Astrocyte (in vitro differentiated cells and primary cell): ENCODE measurements around the gene NDEL1. TPM values are rescaled to one million over a fixed set of nuclear protein-coding genes. Genes with fewer than 3 reads are reported as not detected.
A peak's percentile ranks its signal among the peaks of the same experiment; 100 is the strongest.

ENCODE experiments used
- DNase-seq: peaks from one replicate; pipeline ENCODE4 v3.0.0-alpha.2; 2010; ENCODE audit warnings: low read depth
- FAIRE-seq: peaks from 2 replicates; lab custom pipeline; 2011; peaks lifted over from hg19 to GRCh38; lab: Jason Lieb, UNC
- H2AFZ ChIP-seq: 2 replicates; pipeline ENCODE4 v1.6.0; 2012; ENCODE audit warnings: low read depth, low read length, inconsistent platforms
- H3K27ac ChIP-seq: 2 replicates; pipeline ENCODE4 v1.5.1; 2011; ENCODE audit warnings: low read depth, low read length, inconsistent platforms
- H3K27me3 ChIP-seq: 2 replicates; pipeline ENCODE4 v1.6.0; 2011; ENCODE audit warnings: low read length, inconsistent platforms; ENCODE audit not compliant: insufficient read depth
- H3K36me3 ChIP-seq: 2 replicates; pipeline ENCODE4 v1.5.1; 2011; ENCODE audit warnings: low read length, inconsistent platforms; ENCODE audit not compliant: insufficient read depth
- H3K4me1 ChIP-seq: 2 replicates; pipeline ENCODE4 v1.5.1; 2011; ENCODE audit warnings: low read length, inconsistent platforms; ENCODE audit not compliant: insufficient read depth
- H3K4me2 ChIP-seq: 2 replicates; pipeline ENCODE4 v1.6.0; 2012; ENCODE audit warnings: low read length, inconsistent platforms
- H3K4me3 ChIP-seq: 2 replicates; pipeline ENCODE4 v1.5.1; 2011; ENCODE audit warnings: low read depth, mild to moderate bottlenecking, low read length, inconsistent platforms; ENCODE audit not compliant: insufficient read depth
- H3K79me2 ChIP-seq: 2 replicates; pipeline ENCODE4 v1.6.0; 2012; ENCODE audit warnings: mild to moderate bottlenecking, low read length, inconsistent platforms; ENCODE audit not compliant: insufficient read depth
- H3K9ac ChIP-seq: 2 replicates; pipeline ENCODE4 v1.6.0; 2012; ENCODE audit warnings: mild to moderate bottlenecking, low read length, inconsistent platforms
- H3K9me3 ChIP-seq: 2 replicates; pipeline ENCODE4 v1.5.1; 2012; ENCODE audit warnings: low read depth, mild to moderate bottlenecking, low read length, inconsistent platforms; ENCODE audit not compliant: insufficient read depth
- H4K20me1 ChIP-seq: 2 replicates; pipeline ENCODE4 v1.6.0; 2012; ENCODE audit warnings: low read length, inconsistent platforms; ENCODE audit not compliant: insufficient read depth
- H3K27ac Mint-ChIP-seq: one replicate; pipeline ENCODE4 v1.8.0; 2021; ENCODE audit warnings: mild to moderate bottlenecking, mixed read lengths; ENCODE audit not compliant: unreplicated experiment
- H3K27me3 Mint-ChIP-seq: one replicate; pipeline ENCODE4 v1.8.0; 2021; ENCODE audit warnings: low read depth, mixed read lengths; ENCODE audit not compliant: unreplicated experiment
- H3K36me3 Mint-ChIP-seq: one replicate; pipeline ENCODE4 v1.8.0; 2021; ENCODE audit warnings: low read depth, mixed read lengths; ENCODE audit not compliant: unreplicated experiment
- H3K4me1 Mint-ChIP-seq: one replicate; pipeline ENCODE4 v1.8.0; 2021; ENCODE audit warnings: low read depth, mixed read lengths; ENCODE audit not compliant: unreplicated experiment
- H3K4me3 Mint-ChIP-seq: one replicate; pipeline ENCODE4 v1.8.0; 2021; ENCODE audit warnings: mild to moderate bottlenecking, moderate library complexity, mixed read lengths; ENCODE audit not compliant: unreplicated experiment
- H3K9me3 Mint-ChIP-seq: one replicate; pipeline ENCODE4 v1.8.0; 2021; ENCODE audit warnings: mild to moderate bottlenecking, mixed read lengths; ENCODE audit not compliant: unreplicated experiment
- CTCF ChIP-seq: IDR thresholded peaks from 2 replicates; pipeline ENCODE4 v1.5.1; 2011; ENCODE audit warnings: low read depth, mild to moderate bottlenecking, inconsistent platforms, low read length, moderate library complexity; ENCODE audit not compliant: insufficient read depth
- EZH2 ChIP-seq: IDR thresholded peaks from 2 replicates; pipeline ENCODE4 v1.6.1; 2012; ENCODE audit warnings: mild to moderate bottlenecking, low read length, inconsistent platforms; ENCODE audit not compliant: insufficient read depth
- total RNA-seq: library from RNA; stranded (reverse); gene quantifications from 2 replicates; pipeline ENCODE4 v1.2.1, GENCODE V29; 2021

The NDEL1 gene
- total RNA-seq, 1 donor from 2014 or later: 102 TPM

- Mint-ChIP-seq H3K27me3 (no peaks in the 10 kb centered on the region), H3K4me1 (peaks cover 21% of the 10 kb centered on the region), H3K36me3 (peaks cover 54% of the 10 kb centered on the region), H3K27ac (peak overlapping the region; percentile 76), H3K4me3 (no peak overlapping the region), H3K9me3 (peaks cover 7% of the 10 kb centered on the region)
- no peak overlapping the region for H2AFZ ChIP-seq
- DNase-seq: peak; percentile 98
- TF ChIP-seq CTCF (no peak), EZH2 (no peak)
- H3K36me3 ChIP-seq: peaks cover 68% of the 10 kb centered on the region
- H3K9me3 ChIP-seq: no peaks in the 10 kb centered on the region
- H3K27me3 ChIP-seq: no peaks in the 10 kb centered on the region
- peaks cover 23% of the 10 kb centered on the region for H4K20me1 ChIP-seq
- H3K4me3 ChIP-seq: no peak overlapping the region
- peak overlapping the region; percentile 50 for H3K9ac ChIP-seq
- FAIRE-seq: peak; percentile 91
- H3K4me2 ChIP-seq: no peak overlapping the region
- H3K4me1 ChIP-seq: peaks cover 9% of the 10 kb centered on the region
- H3K79me2 ChIP-seq: no peaks in the 10 kb centered on the region
- peak overlapping the region; percentile 71 for H3K27ac ChIP-seq
Observed at GRCh38 chr17:8488901-8489300, 53.2 kb downstream of the NDEL1 start.

GRCh38 chr17:8489841-8490240 lies 54.2 kb downstream of the NDEL1 start:
- H3K27ac Mint-ChIP-seq: peak overlapping the region; percentile 76
- H3K9ac ChIP-seq: no peak overlapping the region
- no peaks in the 10 kb centered on the region for H3K9me3 ChIP-seq
- no peaks in the 10 kb centered on the region for H3K27me3 Mint-ChIP-seq
- no peak overlapping the region for H3K4me2 ChIP-seq
- no peaks in the 10 kb centered on the region for H3K27me3 ChIP-seq
- no peak overlapping the region for H3K4me3 ChIP-seq
- peaks cover 26% of the 10 kb centered on the region for H3K4me1 Mint-ChIP-seq
- peaks cover 2% of the 10 kb centered on the region for H3K9me3 Mint-ChIP-seq
- TF ChIP-seq CTCF (no peak), EZH2 (no peak)
- DNase-seq (peak; percentile 42), FAIRE-seq (no peak)
- H3K36me3 Mint-ChIP-seq: peaks cover 47% of the 10 kb centered on the region
- no peak overlapping the region for H2AFZ ChIP-seq
- H3K4me1 ChIP-seq: peaks cover 9% of the 10 kb centered on the region
- no peaks in the 10 kb centered on the region for H3K79me2 ChIP-seq
- H3K36me3 ChIP-seq: peaks cover 67% of the 10 kb centered on the region
- H3K4me3 Mint-ChIP-seq: no peak overlapping the region
- peaks cover 27% of the 10 kb centered on the region for H4K20me1 ChIP-seq
- H3K27ac ChIP-seq: no peak overlapping the region

DNA sequence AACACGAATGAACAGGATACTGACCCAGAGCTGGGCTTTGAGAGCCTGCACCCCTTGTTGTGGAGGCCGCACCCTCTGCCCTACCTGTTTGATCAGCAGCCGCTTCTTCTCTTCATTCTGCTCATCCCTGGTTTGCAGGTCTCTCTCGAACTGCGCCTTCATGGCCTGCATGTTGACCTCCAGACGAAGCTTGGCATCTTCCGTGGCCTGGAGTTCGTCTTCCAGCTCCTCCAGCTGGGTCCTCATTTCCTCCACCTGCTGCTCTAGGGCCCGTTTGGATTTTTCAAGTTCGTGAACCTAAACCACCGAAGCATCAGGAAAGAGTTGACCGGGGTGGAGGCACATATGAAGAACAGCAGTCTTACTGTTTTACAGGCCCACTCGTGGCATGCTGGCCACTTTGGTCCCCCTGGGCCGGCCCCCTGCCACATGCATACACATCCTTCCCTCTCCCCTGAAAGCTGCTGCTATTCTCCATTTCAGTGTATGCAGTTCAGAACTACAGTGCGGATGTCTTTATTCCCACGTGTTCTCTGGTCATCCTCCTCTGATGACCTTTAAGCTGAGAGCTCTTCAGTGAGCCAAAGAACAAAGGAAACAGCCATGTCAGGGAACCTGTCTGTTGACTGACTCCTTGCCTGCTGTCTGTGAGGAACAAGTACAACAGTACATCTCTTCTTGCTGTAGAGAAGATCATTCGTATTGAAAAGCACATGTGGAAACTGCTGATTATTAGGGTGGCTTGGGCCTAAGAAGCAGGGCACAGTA lies 54.8 kb downstream of the NDEL1 start:
- TF ChIP-seq CTCF (no peak), EZH2 (no peak)
- no peak overlapping the region for H3K4me3 Mint-ChIP-seq

More for the DNA sequence above, 54.8 kb downstream of the NDEL1 start:
- Histone ChIP-seq H3K27me3 (no peaks in the 10 kb centered on the region), H3K27ac (no peak overlapping the region), H3K79me2 (no peaks in the 10 kb centered on the region), H3K4me2 (no peak overlapping the region), H3K4me1 (peaks cover 9% of the 10 kb centered on the region), H3K9ac (no peak overlapping the region), H3K9me3 (no peaks in the 10 kb centered on the region), H2AFZ (no peak overlapping the region), H3K4me3 (no peak overlapping the region), H3K36me3 (peaks cover 68% of the 10 kb centered on the region), H4K20me1 (peaks cover 26% of the 10 kb centered on the region)
- DNase-seq (no peak), FAIRE-seq (no peak)
- peaks cover 44% of the 10 kb centered on the region for H3K36me3 Mint-ChIP-seq
- peak overlapping the region; percentile 76 for H3K27ac Mint-ChIP-seq
- no peaks in the 10 kb centered on the region for H3K27me3 Mint-ChIP-seq
- H3K9me3 Mint-ChIP-seq: no peaks in the 10 kb centered on the region
- peaks cover 26% of the 10 kb centered on the region for H3K4me1 Mint-ChIP-seq
